LNCaP clone FGC (cell line): ENCODE data around the gene FGGY.

ENCODE experiments used
- DNase-seq: peaks from one replicate; pipeline ENCODE4 v3.0.0-alpha.2; 2011; ENCODE audit warnings: low read depth
- H3K4me3 ChIP-seq: 2 replicates; pipeline ENCODE4 v1.5.1; 2011; ENCODE audit warnings: mild to moderate bottlenecking, low read depth, low read length, control low read depth
- TF ChIP-seq, protein P1 (sequence below): IDR thresholded peaks from 2 replicates; pipeline ENCODE4 v1.5.1; 2012; ENCODE audit warnings: mild to moderate bottlenecking; ENCODE audit not compliant: control insufficient read depth, insufficient read depth; ENCODE audit errors: extremely low read depth

The FGGY gene

DNA sequence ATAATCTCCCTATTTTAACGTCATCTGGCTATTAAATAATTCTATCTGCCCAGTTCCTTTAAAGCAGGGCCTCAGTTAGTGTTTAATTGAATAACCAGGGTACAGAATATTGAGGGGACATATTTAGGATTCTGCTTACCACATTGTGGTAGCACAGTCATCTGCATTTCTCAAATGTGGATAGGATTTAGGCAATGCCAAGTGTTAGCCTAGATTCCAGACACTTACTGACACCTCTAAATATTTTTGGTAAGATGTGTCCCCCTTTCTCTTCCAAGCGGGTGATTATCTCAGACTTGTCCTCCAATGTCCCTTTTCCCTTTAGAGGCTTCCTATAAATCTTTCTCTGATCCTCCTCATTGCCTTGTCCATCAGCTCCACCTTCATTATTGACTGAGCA, 357.1 kb downstream of the FGGY start:
- no peak for DNase-seq
- H3K4me3 ChIP-seq: no peak overlapping the region
- TF ChIP-seq, protein P1, sequence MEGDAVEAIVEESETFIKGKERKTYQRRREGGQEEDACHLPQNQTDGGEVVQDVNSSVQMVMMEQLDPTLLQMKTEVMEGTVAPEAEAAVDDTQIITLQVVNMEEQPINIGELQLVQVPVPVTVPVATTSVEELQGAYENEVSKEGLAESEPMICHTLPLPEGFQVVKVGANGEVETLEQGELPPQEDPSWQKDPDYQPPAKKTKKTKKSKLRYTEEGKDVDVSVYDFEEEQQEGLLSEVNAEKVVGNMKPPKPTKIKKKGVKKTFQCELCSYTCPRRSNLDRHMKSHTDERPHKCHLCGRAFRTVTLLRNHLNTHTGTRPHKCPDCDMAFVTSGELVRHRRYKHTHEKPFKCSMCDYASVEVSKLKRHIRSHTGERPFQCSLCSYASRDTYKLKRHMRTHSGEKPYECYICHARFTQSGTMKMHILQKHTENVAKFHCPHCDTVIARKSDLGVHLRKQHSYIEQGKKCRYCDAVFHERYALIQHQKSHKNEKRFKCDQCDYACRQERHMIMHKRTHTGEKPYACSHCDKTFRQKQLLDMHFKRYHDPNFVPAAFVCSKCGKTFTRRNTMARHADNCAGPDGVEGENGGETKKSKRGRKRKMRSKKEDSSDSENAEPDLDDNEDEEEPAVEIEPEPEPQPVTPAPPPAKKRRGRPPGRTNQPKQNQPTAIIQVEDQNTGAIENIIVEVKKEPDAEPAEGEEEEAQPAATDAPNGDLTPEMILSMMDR: no peak

DNA sequence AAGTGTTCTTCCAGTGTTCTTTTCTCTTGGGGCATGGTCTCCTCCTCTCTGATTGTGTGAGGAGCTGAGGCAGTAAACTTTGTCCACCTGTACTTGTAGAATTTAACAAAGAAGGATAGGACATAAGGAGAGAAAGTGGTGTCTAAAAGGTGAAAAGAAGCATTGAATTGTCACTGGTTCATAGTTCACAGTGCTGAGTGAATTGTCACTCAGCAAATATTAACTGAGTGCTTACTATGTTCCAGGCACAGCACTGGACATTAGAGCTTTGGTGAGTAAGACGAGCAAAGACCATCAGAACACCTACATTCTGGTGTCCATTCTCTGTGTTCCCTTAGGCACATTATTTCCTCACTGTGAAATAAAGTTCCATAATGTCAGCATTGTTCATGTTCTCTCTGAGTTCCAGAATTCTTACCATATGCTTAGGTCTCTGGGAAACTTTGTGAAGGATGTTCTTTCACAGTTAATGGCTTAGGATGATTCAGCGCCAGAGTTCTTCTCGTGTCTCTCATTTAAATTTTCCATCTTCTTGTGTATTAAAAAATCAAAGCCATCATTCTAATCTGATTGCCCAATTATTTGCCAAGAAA, 361.1 kb downstream of the FGGY start:
- no peak for DNase-seq
- no peak overlapping the region for H3K4me3 ChIP-seq
- TF ChIP-seq, protein P1: no peak

DNA sequence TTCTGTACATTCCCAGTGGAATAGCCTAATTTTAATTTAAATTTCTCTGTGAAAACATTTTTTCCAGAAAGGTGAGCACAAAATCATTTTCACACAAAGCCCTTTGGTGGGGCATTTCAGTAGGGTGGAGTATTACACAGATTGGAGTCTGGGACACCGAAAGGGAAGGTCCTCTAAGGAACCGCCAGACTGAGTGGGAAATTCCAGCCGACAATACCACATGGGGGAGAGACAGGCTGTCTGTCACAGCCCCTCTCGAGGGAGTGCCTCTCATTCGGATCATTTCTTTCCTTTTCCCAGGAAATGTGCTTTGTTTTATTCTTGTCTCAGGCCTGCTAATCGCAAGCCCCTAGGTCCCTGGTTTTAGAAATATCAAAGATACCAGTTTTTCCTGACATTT, 367.3 kb downstream of the FGGY start:
- TF ChIP-seq, protein P1: no peak
- H3K4me3 ChIP-seq: no peak overlapping the region
- no peak for DNase-seq

DNA sequence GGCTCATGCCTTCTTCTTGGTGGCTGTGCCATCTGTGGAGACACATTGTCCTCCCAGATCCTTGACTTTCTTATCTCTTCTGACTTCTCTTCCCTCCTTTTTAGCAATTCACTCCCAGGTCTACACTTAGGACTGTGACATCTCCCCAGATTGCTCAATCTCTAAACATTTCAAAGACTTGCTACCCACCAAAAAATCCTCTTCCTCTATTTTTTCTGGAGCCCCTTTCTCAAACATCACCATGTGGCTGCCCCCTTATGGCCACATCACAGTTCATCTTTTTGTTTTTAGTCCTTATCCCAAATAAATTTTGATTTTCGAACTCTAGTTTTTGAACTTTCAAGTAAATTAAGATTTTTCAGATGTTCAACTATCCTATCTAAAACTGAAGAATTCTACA, 369.2 kb downstream of the FGGY start:
- H3K4me3 ChIP-seq: no peak overlapping the region
- DNase-seq: no peak
- TF ChIP-seq, protein P1: peak; percentile 2; the same call in 1 of the 2 replicates

DNA sequence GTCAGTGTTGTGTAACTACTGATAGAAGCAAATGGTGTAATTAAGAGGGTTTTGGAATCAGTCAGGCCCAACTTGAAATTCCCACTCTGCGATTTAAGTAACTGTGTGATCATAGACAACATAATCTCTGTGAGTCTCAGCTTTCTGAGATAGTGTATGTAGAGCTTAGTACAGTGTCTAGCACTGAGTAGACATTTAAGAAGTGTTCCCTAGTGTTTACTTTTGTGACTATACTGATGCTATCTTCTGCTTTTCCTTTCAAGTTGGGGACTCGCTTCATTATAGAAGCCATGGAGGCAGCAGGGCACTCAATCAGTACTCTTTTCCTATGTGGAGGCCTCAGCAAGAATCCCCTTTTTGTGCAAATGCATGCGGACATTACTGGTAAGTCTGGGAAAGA, 370.1 kb downstream of the FGGY start:
- peak; percentile 72 for DNase-seq
- TF ChIP-seq, protein P1: no peak
- no peak overlapping the region for H3K4me3 ChIP-seq

DNA sequence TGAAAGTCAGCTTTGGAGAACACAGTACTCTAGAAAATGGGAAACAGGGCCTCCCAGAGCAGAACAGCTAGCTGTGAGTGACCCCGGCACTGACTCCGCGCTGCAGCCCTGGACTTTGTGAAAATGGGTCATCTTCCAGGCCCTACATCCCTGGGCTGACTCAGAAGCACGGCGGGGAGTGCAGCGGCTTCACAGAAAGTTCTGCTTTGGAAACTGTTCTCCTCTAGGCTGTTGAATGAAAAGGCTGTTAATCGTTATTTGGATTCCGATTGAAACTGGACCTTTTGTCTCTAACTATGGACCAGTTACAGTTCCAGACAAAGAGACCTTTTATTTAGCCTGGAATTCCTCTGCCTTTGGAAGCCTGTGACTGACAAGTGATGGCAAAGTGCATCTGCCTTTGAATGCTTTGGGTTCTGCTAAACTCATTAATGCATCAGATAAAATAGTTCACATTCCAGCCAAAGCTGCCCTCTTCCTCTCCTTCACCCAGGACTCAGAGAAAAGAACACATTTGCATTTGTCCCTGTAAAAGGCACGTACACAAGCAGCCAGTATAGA, 372.9 kb downstream of the FGGY start:
- no peak for DNase-seq
- no peak overlapping the region for H3K4me3 ChIP-seq
- TF ChIP-seq, protein P1: no peak

DNA sequence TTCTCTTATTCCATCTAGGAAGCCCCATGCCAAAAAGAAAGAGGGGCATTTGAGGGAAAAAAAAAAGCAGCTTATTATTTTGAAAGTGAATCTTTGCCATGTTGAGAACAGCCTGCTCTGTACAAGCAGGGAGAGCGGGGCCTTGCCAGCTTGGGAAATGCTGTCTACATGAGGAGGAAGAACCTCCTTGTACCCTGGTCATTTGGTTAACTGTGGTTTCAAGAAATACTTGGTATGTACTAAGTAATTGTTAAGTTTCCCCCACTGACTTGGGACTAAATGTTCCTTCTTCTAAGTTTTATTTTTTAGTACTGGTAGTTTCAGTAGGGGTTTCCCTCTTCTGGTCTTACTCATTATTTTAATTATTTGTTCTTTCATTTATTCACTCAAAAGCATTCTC, 373.8 kb downstream of the FGGY start:
- H3K4me3 ChIP-seq: no peak overlapping the region
- DNase-seq: no peak
- TF ChIP-seq, protein P1: no peak
